ENCODE results near the gene ST3GAL2. TPM values are rescaled to one million over a fixed set of nuclear protein-coding genes. Genes with fewer than 3 reads are reported as not detected.
"Not testable (repeated sequence)": the region's sequence is repeated elsewhere in the genome, so short reads cannot be mapped to it uniquely, and the experiment has no call there.

ST3GAL2 gene
- total and polyA plus RNA-seq, 4 donors, result 8.4 to 37.0 (median 30.5) TPM

DNA sequence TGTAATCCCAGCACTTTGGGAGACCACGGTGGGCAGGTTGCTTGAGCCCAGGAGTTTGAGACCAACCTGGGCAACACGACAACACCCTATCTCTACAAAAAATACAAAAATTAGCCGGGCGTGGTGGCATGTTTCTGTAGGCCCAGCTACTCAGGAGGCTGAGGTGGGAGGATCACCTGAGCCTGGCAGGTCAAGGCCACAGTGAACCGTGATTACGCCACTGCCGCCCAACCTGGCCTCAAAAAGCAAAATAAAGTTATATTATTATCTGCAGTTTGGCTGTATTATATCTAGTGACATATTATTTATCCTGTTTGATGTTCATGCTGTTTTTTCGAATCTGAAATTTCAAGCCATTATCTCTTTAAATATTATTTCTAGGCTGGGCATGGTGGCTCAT lies 26.5 kb downstream of the ST3GAL2 start:
- no peaks in the 10 kb centered on the region for H3K9me3 ChIP-seq (ENCODE audit: control insufficient read depth in 4 of 4, insufficient read depth in 3 of 4, low read length in 3 of 4)
- peaks cover 0 to 3% (median under 1%) of the 10 kb centered on the region in 4 donors for H3K36me3 ChIP-seq (ENCODE audit: control insufficient read depth in 4 of 4, insufficient read depth in 4 of 4, low read length in 4 of 4)
- 98% methylated on average over 8 of the region's 8 CpGs for WGBS, 2 donors
- H3K4me3 ChIP-seq, result no peak overlapping the region
- DNase-seq (no peak), ATAC-seq (ENCODE audit: insufficient read depth, low FRiP score) (no peak)
- H3K27me3 ChIP-seq (ENCODE audit: control insufficient read depth in 3 of 3, insufficient read depth in 3 of 3, low read length in 2 of 3), result no peaks in the 10 kb centered on the region
- TF ChIP-seq, protein P1, sequence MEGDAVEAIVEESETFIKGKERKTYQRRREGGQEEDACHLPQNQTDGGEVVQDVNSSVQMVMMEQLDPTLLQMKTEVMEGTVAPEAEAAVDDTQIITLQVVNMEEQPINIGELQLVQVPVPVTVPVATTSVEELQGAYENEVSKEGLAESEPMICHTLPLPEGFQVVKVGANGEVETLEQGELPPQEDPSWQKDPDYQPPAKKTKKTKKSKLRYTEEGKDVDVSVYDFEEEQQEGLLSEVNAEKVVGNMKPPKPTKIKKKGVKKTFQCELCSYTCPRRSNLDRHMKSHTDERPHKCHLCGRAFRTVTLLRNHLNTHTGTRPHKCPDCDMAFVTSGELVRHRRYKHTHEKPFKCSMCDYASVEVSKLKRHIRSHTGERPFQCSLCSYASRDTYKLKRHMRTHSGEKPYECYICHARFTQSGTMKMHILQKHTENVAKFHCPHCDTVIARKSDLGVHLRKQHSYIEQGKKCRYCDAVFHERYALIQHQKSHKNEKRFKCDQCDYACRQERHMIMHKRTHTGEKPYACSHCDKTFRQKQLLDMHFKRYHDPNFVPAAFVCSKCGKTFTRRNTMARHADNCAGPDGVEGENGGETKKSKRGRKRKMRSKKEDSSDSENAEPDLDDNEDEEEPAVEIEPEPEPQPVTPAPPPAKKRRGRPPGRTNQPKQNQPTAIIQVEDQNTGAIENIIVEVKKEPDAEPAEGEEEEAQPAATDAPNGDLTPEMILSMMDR (IDR thresholded peaks at IDR 0.05; ENCODE audit: control extremely low read depth, extremely low read depth), result no peak
- no peak overlapping the region for H3K27ac ChIP-seq (ENCODE audit: low read depth in 1 of 2, low read length in 1 of 2)
- H3K9ac ChIP-seq (ENCODE audit: insufficient read depth in 1 of 2, low read length in 2 of 2), result no peak overlapping the region
- peaks cover 0 to 6% (median 0%) of the 10 kb centered on the region in 5 donors for H3K4me1 ChIP-seq (ENCODE audit: control insufficient read depth in 5 of 5, insufficient read depth in 5 of 5, low read length in 5 of 5)

DNA sequence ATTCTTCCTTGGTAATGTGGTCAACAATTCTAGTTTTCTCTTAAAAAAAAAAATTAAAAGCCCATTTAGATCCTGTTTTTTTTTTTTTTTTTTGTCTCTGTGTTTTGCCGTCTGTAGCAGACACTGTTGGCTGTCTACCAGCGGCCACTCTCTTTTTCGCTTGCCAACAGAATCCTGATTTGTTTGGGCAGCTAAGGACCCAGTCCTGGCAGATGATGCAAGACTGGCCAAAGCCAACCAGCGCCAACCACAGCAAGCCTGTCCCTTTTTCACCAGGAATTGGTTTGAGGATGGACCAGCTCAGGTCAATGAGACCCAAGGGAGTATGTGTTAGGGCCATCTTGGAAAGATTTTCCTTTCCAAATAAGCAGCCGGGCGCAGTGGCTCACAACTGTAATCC lies 28.2 kb downstream of the ST3GAL2 start:
- no peaks in the 10 kb centered on the region for H3K27me3 ChIP-seq (ENCODE audit: control insufficient read depth in 3 of 3, insufficient read depth in 3 of 3, low read length in 2 of 3)
- H3K4me3 ChIP-seq, result no peak overlapping the region
- H3K27ac ChIP-seq (ENCODE audit: low read depth in 1 of 2, low read length in 1 of 2), result no peak overlapping the region
- DNase-seq (peak in 1 of 3 donors; percentile 47), ATAC-seq (ENCODE audit: insufficient read depth, low FRiP score) (no peak)
- H3K9me3 ChIP-seq (ENCODE audit: control insufficient read depth in 4 of 4, insufficient read depth in 3 of 4, low read length in 3 of 4), result no peaks in the 10 kb centered on the region
- TF ChIP-seq, protein P1 (IDR thresholded peaks at IDR 0.05; ENCODE audit: control extremely low read depth, extremely low read depth), result no peak
- peaks cover 0 to 3% (median 0%) of the 10 kb centered on the region in 5 donors for H3K4me1 ChIP-seq (ENCODE audit: control insufficient read depth in 5 of 5, insufficient read depth in 5 of 5, low read length in 5 of 5)
- H3K9ac ChIP-seq (ENCODE audit: insufficient read depth in 1 of 2, low read length in 2 of 2), result no peak overlapping the region
- WGBS, 2 donors, result 90 to 91% methylated on average over 6 of the region's 6 CpGs
- peaks cover 0 to 3% (median under 1%) of the 10 kb centered on the region in 4 donors for H3K36me3 ChIP-seq (ENCODE audit: control insufficient read depth in 4 of 4, insufficient read depth in 4 of 4, low read length in 4 of 4)

DNA sequence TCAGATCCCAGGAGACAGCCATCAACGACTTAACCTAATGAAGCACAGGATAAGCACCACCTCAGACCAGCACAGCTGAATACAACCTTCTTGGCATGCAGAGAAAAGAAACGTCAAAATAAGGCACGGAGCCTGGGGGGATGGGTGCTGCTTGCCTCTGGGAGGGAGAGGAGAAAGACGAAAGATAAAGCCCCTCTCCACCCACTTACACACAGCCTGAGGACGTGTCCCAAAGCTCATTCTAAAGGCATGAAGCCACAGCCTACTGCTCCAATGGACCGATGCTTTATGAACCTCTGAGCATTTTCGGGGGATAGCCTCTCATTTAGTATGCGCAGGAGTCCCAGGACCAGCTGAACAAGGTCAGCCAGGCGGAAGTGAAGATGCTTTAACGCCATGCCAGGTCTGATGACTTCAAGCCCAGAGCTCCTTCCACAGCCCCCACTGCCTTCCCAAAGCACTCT lies 31.1 kb downstream of the ST3GAL2 start:
- H3K9me3 ChIP-seq (ENCODE audit: control insufficient read depth in 4 of 4, insufficient read depth in 3 of 4, low read length in 3 of 4), result no peaks in the 10 kb centered on the region

DNA sequence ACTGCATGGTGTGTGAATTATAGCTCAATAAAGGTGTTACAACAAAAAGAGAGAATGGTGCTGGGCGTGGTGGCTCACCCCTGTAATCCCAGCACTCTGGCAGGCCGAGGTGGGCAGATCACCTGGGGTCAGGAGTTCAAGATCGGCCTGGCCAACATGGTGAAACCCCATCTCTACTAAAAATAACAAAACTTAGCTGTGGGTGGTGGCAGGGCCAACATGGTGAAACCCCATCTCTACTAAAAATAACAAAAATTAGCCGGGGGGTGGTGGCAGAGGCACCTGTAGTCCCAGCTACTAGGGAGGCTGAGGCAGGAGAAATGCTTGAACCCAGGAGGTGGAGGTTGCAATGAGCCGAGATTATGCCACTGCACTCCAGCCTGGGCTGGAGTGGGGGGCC lies 32.8 kb downstream of the ST3GAL2 start:
- not testable (repeated sequence) for H3K36me3 ChIP-seq (ENCODE audit: control insufficient read depth in 4 of 4, insufficient read depth in 4 of 4, low read length in 4 of 4); H3K4me3 ChIP-seq; DNase-seq; H3K27me3 ChIP-seq (ENCODE audit: control insufficient read depth in 3 of 3, insufficient read depth in 3 of 3, low read length in 2 of 3); H3K4me1 ChIP-seq (ENCODE audit: control insufficient read depth in 5 of 5, insufficient read depth in 5 of 5, low read length in 5 of 5); ATAC-seq (ENCODE audit: insufficient read depth, low FRiP score); H3K9me3 ChIP-seq (ENCODE audit: control insufficient read depth in 4 of 4, insufficient read depth in 3 of 4, low read length in 3 of 4); H3K27ac ChIP-seq (ENCODE audit: low read depth in 1 of 2, low read length in 1 of 2); H3K9ac ChIP-seq (ENCODE audit: insufficient read depth in 1 of 2, low read length in 2 of 2)
- 94 to 95% methylated on average over 5 of the region's 5 CpGs for WGBS, 2 donors

More for the DNA sequence above, 31.1 kb downstream of the ST3GAL2 start:
- no peak for ATAC-seq (ENCODE audit: insufficient read depth, low FRiP score)
- Histone ChIP-seq H3K4me3 (no peak overlapping the region), H3K9ac (ENCODE audit: insufficient read depth in 1 of 2, low read length in 2 of 2) (no peak overlapping the region), H3K4me1 (ENCODE audit: control insufficient read depth in 5 of 5, insufficient read depth in 5 of 5, low read length in 5 of 5) (peaks cover 0 to 7% (median 0%) of the 10 kb centered on the region in 5 donors), H3K36me3 (ENCODE audit: control insufficient read depth in 4 of 4, insufficient read depth in 4 of 4, low read length in 4 of 4) (peaks cover 0 to 8% (median 4%) of the 10 kb centered on the region in 4 donors), H3K27ac (ENCODE audit: low read depth in 1 of 2, low read length in 1 of 2) (no peak overlapping the region), H3K27me3 (ENCODE audit: control insufficient read depth in 3 of 3, insufficient read depth in 3 of 3, low read length in 2 of 3) (no peaks in the 10 kb centered on the region)
- TF ChIP-seq, protein P1 (IDR thresholded peaks at IDR 0.05; ENCODE audit: control extremely low read depth, extremely low read depth), result no peak
- whole genome bisulfite sequencing, 2 donors, result 80 to 90% methylated on average over 10 of the region's 10 CpGs
- no peak for DNase-seq

Measured in lung (tissue), 12 donors.